Measurements from ENCODE around the gene SMIM29. TPM values are rescaled to one million over a fixed set of nuclear protein-coding genes. Genes with fewer than 3 reads are reported as not detected.
A peak's percentile ranks its signal among the peaks of the same experiment; 100 is the strongest.

The SMIM29 gene
- total RNA-seq, 1 experiment from 2014 or later, result 5.4 TPM

DNA sequence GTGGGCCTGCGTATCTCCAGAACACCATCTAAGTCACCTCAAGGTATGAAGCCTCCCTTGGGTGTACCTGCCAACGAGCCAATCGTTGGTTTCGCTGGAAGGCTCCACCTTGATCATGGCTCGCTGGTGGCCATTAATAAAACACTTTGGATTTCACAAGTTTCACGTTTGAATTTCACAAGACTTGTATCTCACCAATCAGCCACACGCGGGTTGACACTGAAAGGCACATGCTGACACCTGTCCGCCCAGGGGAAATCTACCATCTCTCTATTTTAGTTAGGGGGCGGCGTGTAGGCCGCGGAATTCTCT lies 12.7 kb downstream of the SMIM29 start:
- Histone ChIP-seq H4K91ac (ENCODE audit: insufficient read length, low read depth, low read length) (peak overlapping the region; percentile 46), H3K4me1 (ENCODE audit: insufficient read depth, low read length) (peaks cover 13% of the 10 kb centered on the region), H3K79me1 (ENCODE audit: insufficient read depth, low read depth, low read length, poor library complexity, severe bottlenecking) (peaks cover 3% of the 10 kb centered on the region), H3K27me3 (ENCODE audit: insufficient read depth, low read length) (no peaks in the 10 kb centered on the region), H3K4ac (ENCODE audit: low read depth, low read length) (peak overlapping the region; percentile 26; the same call in 1 of the 2 replicates), H3K79me2 (ENCODE audit: insufficient read depth, low read length) (peaks cover 32% of the 10 kb centered on the region; the same call in 1 of the 2 replicates), H4K8ac (replicated peaks; ENCODE audit: insufficient read length, low read depth, low read length) (no peak overlapping the region), H3K18ac (ENCODE audit: insufficient read length, low read depth, low read length) (peak overlapping the region; percentile 81), H3K14ac (ENCODE audit: insufficient read depth, low read length) (peak overlapping the region; percentile 88), H3K56ac (ENCODE audit: insufficient read length, low read depth, low read length) (no peak overlapping the region), H3K27ac (ENCODE audit: insufficient read length, low read depth, low read length) (peak overlapping the region; percentile 95), H3K23me2 (ENCODE audit: insufficient read length, low read depth, low read length, poor library complexity, severe bottlenecking) (peaks cover 16% of the 10 kb centered on the region), H3K4me2 (ENCODE audit: insufficient read depth, insufficient read length, low read length) (peak overlapping the region; percentile 87), H2AK5ac (ENCODE audit: insufficient read length, low read length) (no peak overlapping the region), H3T11ph (ENCODE audit: low read length) (no peak overlapping the region), H4K5ac (ENCODE audit: insufficient read length, low read depth, low read length) (peak overlapping the region; percentile 26), H2BK5ac (ENCODE audit: insufficient read length, low read length) (peak overlapping the region; percentile 55), H2AFZ (ENCODE audit: low read length) (no peak overlapping the region), H3K23ac (ENCODE audit: insufficient read length, low read depth, low read length) (no peak overlapping the region), H2BK15ac (ENCODE audit: low read depth, low read length) (no peak overlapping the region), H3K9ac (ENCODE audit: extremely low read depth, insufficient read length, low read length) (peak overlapping the region; percentile 92), H4K20me1 (ENCODE audit: control insufficient read depth, insufficient read depth, insufficient read length) (no peaks in the 10 kb centered on the region), H3K9me3 (ENCODE audit: control insufficient read depth, low read depth, low read length) (no peaks in the 10 kb centered on the region), H2BK120ac (ENCODE audit: low read depth, low read length, poor library complexity, severe bottlenecking) (peak overlapping the region; percentile 66), H2BK12ac (ENCODE audit: insufficient read length, low read depth, low read length) (no peak overlapping the region), H2BK20ac (ENCODE audit: low read depth, low read length, poor library complexity, severe bottlenecking) (no peak overlapping the region)
- TF ChIP-seq, protein P1, sequence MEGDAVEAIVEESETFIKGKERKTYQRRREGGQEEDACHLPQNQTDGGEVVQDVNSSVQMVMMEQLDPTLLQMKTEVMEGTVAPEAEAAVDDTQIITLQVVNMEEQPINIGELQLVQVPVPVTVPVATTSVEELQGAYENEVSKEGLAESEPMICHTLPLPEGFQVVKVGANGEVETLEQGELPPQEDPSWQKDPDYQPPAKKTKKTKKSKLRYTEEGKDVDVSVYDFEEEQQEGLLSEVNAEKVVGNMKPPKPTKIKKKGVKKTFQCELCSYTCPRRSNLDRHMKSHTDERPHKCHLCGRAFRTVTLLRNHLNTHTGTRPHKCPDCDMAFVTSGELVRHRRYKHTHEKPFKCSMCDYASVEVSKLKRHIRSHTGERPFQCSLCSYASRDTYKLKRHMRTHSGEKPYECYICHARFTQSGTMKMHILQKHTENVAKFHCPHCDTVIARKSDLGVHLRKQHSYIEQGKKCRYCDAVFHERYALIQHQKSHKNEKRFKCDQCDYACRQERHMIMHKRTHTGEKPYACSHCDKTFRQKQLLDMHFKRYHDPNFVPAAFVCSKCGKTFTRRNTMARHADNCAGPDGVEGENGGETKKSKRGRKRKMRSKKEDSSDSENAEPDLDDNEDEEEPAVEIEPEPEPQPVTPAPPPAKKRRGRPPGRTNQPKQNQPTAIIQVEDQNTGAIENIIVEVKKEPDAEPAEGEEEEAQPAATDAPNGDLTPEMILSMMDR (conservative IDR thresholded peaks at IDR 0.05), result no peak
- Mint-ChIP-seq H3K27ac (peak overlapping the region; percentile 98 to 100 (median 99)), H3K4me1 (peaks cover 24 to 52% of the 10 kb centered on the region in 2 experiments), H3K9me3 (no peaks in the 10 kb centered on the region; a peak in 1 of 5 replicates), H3K27me3 (ENCODE audit: low read depth) (no peaks in the 10 kb centered on the region), H3K4me3 (peak overlapping the region; percentile 82 to 92), H3K36me3 (ENCODE audit: insufficient read depth in 1 of 3, low read depth in 3 of 3) (peaks cover 25 to 30% (median 28%) of the 10 kb centered on the region in 3 experiments)
- no CpG with 5 or more reads among the region's 13 CpGs for WGBS (ENCODE audit: extremely low coverage, insufficient read length, low lambda C conversion rate)
- DNase-seq, result no peak
